Keratinocyte (primary cell): Measurements from ENCODE around the gene LATS2. TPM values are rescaled to one million over a fixed set of nuclear protein-coding genes. Genes with fewer than 3 reads are reported as not detected.
A peak's percentile ranks its signal among the peaks of the same experiment; 100 is the strongest.

Experiments
- DNase-seq: peaks from one replicate; pipeline ENCODE4 v3.0.0-alpha.2; 2011; ENCODE audit warnings: low read depth, missing footprints, low spot score
- FAIRE-seq: peaks from 2 replicates; lab custom pipeline; 2011; peaks lifted over from hg19 to GRCh38; lab: Jason Lieb, UNC
- H2AFZ ChIP-seq: 2 replicates; pipeline ENCODE4 v1.6.0; 2012; ENCODE audit warnings: low read length, control low read depth, inconsistent platforms; ENCODE audit not compliant: control insufficient read depth
- H3K27ac ChIP-seq: 2 replicates; pipeline ENCODE4 v1.5.1; 2011; ENCODE audit warnings: low read length; ENCODE audit not compliant: control insufficient read depth, insufficient read depth
- H3K27me3 ChIP-seq: 3 replicates; pipeline ENCODE4 v1.6.0; 2011; ENCODE audit warnings: low read length; ENCODE audit not compliant: control insufficient read depth, insufficient read depth; ENCODE audit errors: extremely low read depth
- H3K36me3 ChIP-seq, 2 experiments: 2 replicates in 1 of 2; 3 replicates in 1 of 2; pipeline ENCODE4 v1.5.1; 2011; ENCODE audit warnings: low read length in 2 of 2, mild to moderate bottlenecking in 1 of 2; ENCODE audit not compliant: control insufficient read depth in 2 of 2, insufficient read depth in 2 of 2; ENCODE audit errors: extremely low read depth in 1 of 2
- H3K4me1 ChIP-seq: 3 replicates; pipeline ENCODE4 v1.5.1; 2011; ENCODE audit warnings: low read length; ENCODE audit not compliant: control insufficient read depth, insufficient read depth; ENCODE audit errors: extremely low read depth
- H3K4me2 ChIP-seq: 3 replicates; pipeline ENCODE4 v1.6.0; 2011; ENCODE audit warnings: low read depth, low read length; ENCODE audit not compliant: control insufficient read depth, insufficient read depth; ENCODE audit errors: extremely low read depth
- H3K4me3 ChIP-seq, 3 experiments: fragments of 200-600 bp in 1 of 3; sonication (generic) in 1 of 3; 2 replicates in 2 of 3; 3 replicates in 1 of 3; pipeline ENCODE4 v1.5.1; 2011 to 2016; ENCODE audit warnings: low read length in 3 of 3, mild to moderate bottlenecking in 3 of 3, control low read depth in 2 of 3, inconsistent platforms in 1 of 3, low read depth in 1 of 3, mixed read lengths in 1 of 3, mixed run types in 1 of 3, moderate library complexity in 1 of 3; ENCODE audit not compliant: control insufficient read depth in 2 of 3, insufficient read depth in 2 of 3; ENCODE audit errors: extremely low read depth in 1 of 3
- H3K79me2 ChIP-seq: 2 replicates; pipeline ENCODE4 v1.6.0; 2012; ENCODE audit warnings: low read length; ENCODE audit not compliant: control insufficient read depth, insufficient read depth
- H3K9ac ChIP-seq: 3 replicates; pipeline ENCODE4 v1.6.0; 2011; ENCODE audit warnings: low read length; ENCODE audit not compliant: control insufficient read depth, insufficient read depth; ENCODE audit errors: extremely low read depth
- H3K9me1 ChIP-seq: 3 replicates; pipeline ENCODE4 v1.6.0; 2011; ENCODE audit warnings: low read length; ENCODE audit not compliant: control insufficient read depth, insufficient read depth; ENCODE audit errors: extremely low read depth
- H3K9me3 ChIP-seq: 2 replicates; pipeline ENCODE4 v1.5.1; 2012; ENCODE audit warnings: low read depth, low read length; ENCODE audit not compliant: control insufficient read depth
- H4K20me1 ChIP-seq: 3 replicates; pipeline ENCODE4 v1.6.0; 2011; ENCODE audit warnings: low read length; ENCODE audit not compliant: control insufficient read depth, insufficient read depth; ENCODE audit errors: extremely low read depth
- CTCF ChIP-seq, 3 experiments: IDR thresholded peaks in 1 of 3; conservative IDR thresholded peaks in 1 of 3; optimal IDR thresholded peaks in 1 of 3; 2 replicates in 2 of 3; 3 replicates in 1 of 3; pipeline versions ENCODE3 to v1.5.1; 2011; ENCODE audit warnings: low read length in 3 of 3, mild to moderate bottlenecking in 3 of 3, moderate library complexity in 2 of 3, control low read depth in 1 of 3, inconsistent platforms in 1 of 3; ENCODE audit not compliant: insufficient read depth in 2 of 3; ENCODE audit errors: extremely low read depth in 1 of 3
- EZH2 ChIP-seq: IDR thresholded peaks from one replicate; pipeline ENCODE4 v1.6.1; 2012; ENCODE audit warnings: inconsistent platforms, mild to moderate bottlenecking, low read length, moderate library complexity
- dilution Hi-C: fragments of 300-500 bp; cut with MboI; formaldehyde crosslinking; loops from one replicate; pipeline ENCODE4 v1.7.0; 2020; ENCODE audit warnings: low sequenced_read_pairs; ENCODE audit not compliant: extremely low pct_ligation_motif_present
- polyA minus RNA-seq, 3 experiments: library from RNA; depleted of rRNA, polyadenylated mRNA; stranded (reverse); fragments of >200 nt; gene quantifications; 1 replicate in 1 of 3; 2 replicates in 1 of 3; 3 replicates in 1 of 3; pipeline ENCODE4 v1.2.3, GENCODE V29; 2011
- polyA plus RNA-seq, 5 experiments: library from polyadenylated mRNA; depleted of rRNA in 3 of 5; stranded (reverse) in 3 of 5; stranded (forward) in 1 of 5; unstranded in 1 of 5; fragments of >200 nt; gene quantifications; 1 replicate in 1 of 5; 2 replicates in 3 of 5; 3 replicates in 1 of 5; pipeline versions ENCODE4 v1.2.1 to v1.2.3, GENCODE V29; 2011 to 2012; ENCODE audit warnings: missing spikeins in 2 of 5, low read depth in 1 of 5, low replicate concordance in 1 of 5

The LATS2 gene
- polyA plus RNA-seq (5.3 to 9.2 TPM (median 6.7 TPM) in 3 replicates), polyA minus RNA-seq (7.9 to 14.1 TPM (median 11.0 TPM) in 3 replicates)
- 9.3 TPM for polyA plus RNA-seq (2011; ENCODE audit: low read depth)
- 6.1 and 6.3 TPM in 2 replicates for polyA plus RNA-seq (2011; cell fraction: cytosol; rRNA removed)
- 12.7 and 13.3 TPM in 2 replicates for polyA plus RNA-seq (2011; cell fraction: nucleus; rRNA removed)
- polyA plus RNA-seq (2012; ENCODE audit: low replicate concordance), result 10.7 and 11.1 TPM in 2 replicates
- 10.0 TPM for polyA minus RNA-seq (2011; cell fraction: cytosol; rRNA and poly(A)+ RNA removed)
- 13.7 and 17.0 TPM in 2 replicates for polyA minus RNA-seq (2011; cell fraction: nucleus; rRNA and poly(A)+ RNA removed)

DNA sequence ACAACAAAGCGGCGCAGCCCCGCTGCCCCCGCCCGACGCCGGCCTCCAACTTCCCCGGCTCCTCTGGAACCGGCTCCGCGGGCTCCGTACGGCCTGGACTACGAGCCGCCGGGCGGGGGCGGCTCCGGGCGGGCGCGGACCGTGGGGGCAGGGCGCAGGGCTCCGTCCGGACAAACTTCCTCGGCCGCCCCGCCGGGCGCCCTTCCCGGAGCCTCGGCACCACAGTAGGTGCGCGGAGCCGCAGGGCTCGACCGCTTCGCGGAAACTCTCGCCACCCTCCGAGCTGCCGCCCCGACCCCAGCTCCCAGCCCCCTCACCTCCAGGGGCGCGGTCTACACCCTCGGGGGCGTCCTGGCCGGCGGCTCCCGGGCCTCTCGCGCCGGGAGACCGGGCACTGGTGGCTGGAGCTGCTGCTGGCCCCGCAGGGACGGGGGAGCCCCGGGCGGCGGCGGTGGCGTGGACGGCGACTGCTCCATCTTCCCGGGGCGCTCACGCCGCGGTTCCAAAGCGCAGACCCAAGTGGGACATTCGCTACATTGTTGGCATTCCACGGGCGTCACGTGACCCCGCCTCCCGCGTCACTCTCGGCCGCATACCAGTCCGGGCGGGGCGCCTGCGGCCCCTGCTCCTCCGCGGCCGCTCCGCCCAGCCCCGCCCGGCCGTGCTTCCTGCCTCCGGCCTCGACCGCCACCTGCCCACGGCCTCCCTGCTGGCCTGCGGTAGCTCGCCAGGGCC is at the start of gene LATS2:
TSS of gene LATS2 (minus strand) at position 558 of the 735 bp plus-strand sequence. CDS start 15,560 bp downstream, outside the sequence.
- Histone ChIP-seq H3K4me2 (peak within 1 kb of the TSS; percentile 80), H3K9ac (peak within 1 kb of the TSS; percentile 87), H4K20me1 (peaks cover 7% of the 10 kb centered on the region), H3K79me2 (peaks cover 38% of the 10 kb centered on the region), H3K9me1 (peaks cover 3% of the 10 kb centered on the region), H3K4me3 (peak within 1 kb of the TSS; percentile 73 to 85 (median 83)), H3K27me3 (no peaks in the 10 kb centered on the region), H3K36me3 (no peaks in the 10 kb centered on the region), H3K27ac (peak within 1 kb of the TSS; percentile 84), H2AFZ (peak within 1 kb of the TSS; percentile 83), H3K9me3 (no peaks in the 10 kb centered on the region), H3K4me1 (peaks cover 10% of the 10 kb centered on the region)
- TF ChIP-seq EZH2 (no peak), CTCF (optimal IDR thresholded peaks at IDR 0.05 in 1 of 3, IDR thresholded peaks at IDR 0.05 in 1 of 3, conservative IDR thresholded peaks at IDR 0.05 in 1 of 3; ENCODE audit: extremely low read depth in 1 of 3, insufficient read depth in 2 of 3, low read length in 3 of 3) (peak in 2 of 3 experiments; percentile 6 to 29)
- peak; percentile 58 for DNase-seq
- dilution Hi-C loops, result no loop called here
- FAIRE-seq, result no peak

- no peak overlapping the region for H3K4me2 ChIP-seq
- no peaks in the 10 kb centered on the region for H3K4me1 ChIP-seq
- no peaks in the 10 kb centered on the region for H3K9me1 ChIP-seq
- H3K27me3 ChIP-seq, result no peaks in the 10 kb centered on the region
- H4K20me1 ChIP-seq, result no peaks in the 10 kb centered on the region
- no peak for TF ChIP-seq CTCF (optimal IDR thresholded peaks at IDR 0.05 in 1 of 3, IDR thresholded peaks at IDR 0.05 in 1 of 3, conservative IDR thresholded peaks at IDR 0.05 in 1 of 3; ENCODE audit: extremely low read depth in 1 of 3, insufficient read depth in 2 of 3, low read length in 3 of 3)
- TF ChIP-seq EZH2, result no peak
- FAIRE-seq (no peak), DNase-seq (no peak)
- no peak overlapping the region for H3K9ac ChIP-seq
- H2AFZ ChIP-seq, result no peak overlapping the region
- H3K79me2 ChIP-seq, result no peaks in the 10 kb centered on the region
- H3K36me3 ChIP-seq, result no peaks in the 10 kb centered on the region
- no peak overlapping the region for H3K27ac ChIP-seq
- dilution Hi-C loops, result no loop called here
- no peak overlapping the region for H3K4me3 ChIP-seq
- H3K9me3 ChIP-seq, result no peaks in the 10 kb centered on the region
These were observed 47.8 kb upstream of the LATS2 start for GRCh38 chr13:21109168-21109567.
